Activated CD4-positive, alpha-beta T cell treated with anti-CD3 and anti-CD28 coated beads, Interleukin-2, amount 10 ng/mL, durations not matched to agents 7 days and 5 days (primary cell): ENCODE measurements around the gene USP49. TPM values are rescaled to one million over a fixed set of nuclear protein-coding genes. Genes with fewer than 3 reads are reported as not detected.

Experiments
- CTCF ChIA-PET: fragments of 350-600 bp; sonication (Branson Sonifier 250); formaldehyde crosslinking; loops from one replicate; lab custom pipeline; 2021; ENCODE audit warnings: antibody characterized with exemption; lab: Charles Lee
- POLR2A ChIA-PET: fragments of 350-600 bp; sonication (Branson Sonifier 250); formaldehyde crosslinking; loops from one replicate; lab custom pipeline; 2021; ENCODE audit warnings: antibody characterized with exemption; lab: Charles Lee
- DNase-seq: peaks from one replicate; pipeline ENCODE4 v3.0.0-alpha.2; 2020
- H3K27ac Mint-ChIP-seq: one replicate; pipeline ENCODE4 v1.8.0; 2021; ENCODE audit warnings: mild to moderate bottlenecking, moderate library complexity, mixed read lengths
- H3K27me3 Mint-ChIP-seq: one replicate; pipeline ENCODE4 v1.8.0; 2021; ENCODE audit warnings: mixed read lengths
- H3K36me3 Mint-ChIP-seq: one replicate; pipeline ENCODE4 v1.8.0; 2021; ENCODE audit warnings: low read depth, mixed read lengths
- H3K4me1 Mint-ChIP-seq: one replicate; pipeline ENCODE4 v1.8.0; 2021; ENCODE audit warnings: mixed read lengths
- H3K4me3 Mint-ChIP-seq: one replicate; pipeline ENCODE4 v1.8.0; 2021; ENCODE audit warnings: mild to moderate bottlenecking, moderate library complexity, mixed read lengths
- H3K9me3 Mint-ChIP-seq: one replicate; pipeline ENCODE4 v1.8.0; 2021; ENCODE audit warnings: mixed read lengths
- total RNA-seq, 2 experiments: library from RNA; stranded (reverse); gene quantifications; one replicate each; pipeline ENCODE4 v1.2.3, GENCODE V29; 2021

The USP49 gene
- total RNA-seq, 2 experiments from 2014 or later, result 6.3 to 7.0 TPM

- Mint-ChIP-seq H3K27me3 (no peaks in the 10 kb centered on the region), H3K4me1 (peaks cover 13% of the 10 kb centered on the region), H3K9me3 (no peaks in the 10 kb centered on the region), H3K36me3 (peaks cover 3% of the 10 kb centered on the region), H3K27ac (no peak overlapping the region), H3K4me3 (no peak overlapping the region)
- ChIA-PET CTCF (interaction anchor here (0.7 to 0.8 kb wide), 3 partner anchors 9 to 193 kb away, joined by 3 read pairs; no protein-coding TSS in a partner anchor), POLR2A (no interaction called here)
- no peak for DNase-seq
Observed at GRCh38 chr6:41850861-41851260, 44.3 kb downstream of the USP49 start.

- peak overlapping the region; percentile 16 for H3K27ac Mint-ChIP-seq
- peak; percentile 69 for DNase-seq
- no peaks in the 10 kb centered on the region for H3K9me3 Mint-ChIP-seq
- ChIA-PET CTCF (interaction anchor here (0.6 to 2.7 kb wide), 10 partner anchors 8 to 257 kb away, joined by 3 to 13 read pairs (median 4); no protein-coding TSS in a partner anchor), POLR2A (interaction anchor here (0.6 kb wide), 1 partner anchor 75 kb away, joined by 5 read pairs; no protein-coding TSS in a partner anchor)
- peaks cover 3% of the 10 kb centered on the region for H3K36me3 Mint-ChIP-seq
- H3K4me1 Mint-ChIP-seq, result peaks cover 13% of the 10 kb centered on the region
- no peaks in the 10 kb centered on the region for H3K27me3 Mint-ChIP-seq
- H3K4me3 Mint-ChIP-seq, result no peak overlapping the region
Observed at GRCh38 chr6:41846666-41847237, 48.4 kb downstream of the USP49 start.

- Mint-ChIP-seq H3K27me3 (no peaks in the 10 kb centered on the region), H3K9me3 (no peaks in the 10 kb centered on the region), H3K36me3 (peaks cover 3% of the 10 kb centered on the region), H3K27ac (peak overlapping the region; percentile 41), H3K4me1 (peaks cover 10% of the 10 kb centered on the region), H3K4me3 (no peak overlapping the region)
- CTCF ChIA-PET, result interaction anchor here (1.3 to 2.0 kb wide), 3 partner anchors 57 to 201 kb away, joined by 3 to 7 read pairs (median 4); partner anchors contain the start of gene MED20
- DNase-seq, result no peak
- POLR2A ChIA-PET, result no interaction called here
Observed at GRCh38 chr6:41843178-41843577, 52.0 kb downstream of the USP49 start.

- no peaks in the 10 kb centered on the region for H3K27me3 Mint-ChIP-seq
- H3K36me3 Mint-ChIP-seq, result no peaks in the 10 kb centered on the region
- H3K9me3 Mint-ChIP-seq, result no peaks in the 10 kb centered on the region
- no peak for DNase-seq
- ChIA-PET POLR2A (no interaction called here), CTCF (interaction anchor here (0.9 kb wide), 1 partner anchor 264 kb away, joined by 3 read pairs; no protein-coding TSS in a partner anchor)
- no peak overlapping the region for H3K4me3 Mint-ChIP-seq
- H3K27ac Mint-ChIP-seq, result no peak overlapping the region
- H3K4me1 Mint-ChIP-seq, result peaks cover 3% of the 10 kb centered on the region
Observed at GRCh38 chr6:41840326-41840725, 54.8 kb downstream of the USP49 start.

- H3K27ac Mint-ChIP-seq, result no peak overlapping the region
- H3K4me1 Mint-ChIP-seq, result peaks cover 3% of the 10 kb centered on the region
- POLR2A ChIA-PET, result no interaction called here
- no peaks in the 10 kb centered on the region for H3K9me3 Mint-ChIP-seq
- no peaks in the 10 kb centered on the region for H3K36me3 Mint-ChIP-seq
- CTCF ChIA-PET, result no interaction called here
- DNase-seq, result no peak
- no peaks in the 10 kb centered on the region for H3K27me3 Mint-ChIP-seq
- no peak overlapping the region for H3K4me3 Mint-ChIP-seq
Observed at GRCh38 chr6:41836660-41837052, 58.5 kb downstream of the USP49 start.

GRCh38 chr6:41836022-41836659, 59.0 kb downstream of the USP49 start:
- H3K27ac Mint-ChIP-seq, result no peak overlapping the region
- no peaks in the 10 kb centered on the region for H3K9me3 Mint-ChIP-seq
- H3K36me3 Mint-ChIP-seq, result no peaks in the 10 kb centered on the region
- peaks cover 3% of the 10 kb centered on the region for H3K4me1 Mint-ChIP-seq
- H3K4me3 Mint-ChIP-seq, result no peak overlapping the region
- ChIA-PET CTCF (interaction anchor here (0.8 to 1.0 kb wide), 2 partner anchors 45 to 208 kb away, joined by 3 to 4 read pairs; no protein-coding TSS in a partner anchor), POLR2A (no interaction called here)
- DNase-seq, result no peak
- H3K27me3 Mint-ChIP-seq, result no peaks in the 10 kb centered on the region

- DNase-seq, result no peak
- Mint-ChIP-seq H3K4me3 (no peak overlapping the region), H3K9me3 (no peaks in the 10 kb centered on the region), H3K4me1 (peaks cover 3% of the 10 kb centered on the region), H3K27me3 (no peaks in the 10 kb centered on the region), H3K36me3 (no peaks in the 10 kb centered on the region), H3K27ac (no peak overlapping the region)
- POLR2A ChIA-PET, result no interaction called here
- CTCF ChIA-PET, result interaction anchor here (1.1 to 1.7 kb wide), 2 partner anchors 212 to 272 kb away, joined by 5 to 7 read pairs; no protein-coding TSS in a partner anchor
Observed at GRCh38 chr6:41832263-41832662, 62.9 kb downstream of the USP49 start.

GRCh38 chr6:41826343-41827022, 68.7 kb downstream of the USP49 start:
- ChIA-PET POLR2A (no interaction called here), CTCF (no interaction called here)
- Mint-ChIP-seq H3K4me1 (no peaks in the 10 kb centered on the region), H3K27me3 (no peaks in the 10 kb centered on the region), H3K9me3 (no peaks in the 10 kb centered on the region), H3K4me3 (no peak overlapping the region), H3K36me3 (no peaks in the 10 kb centered on the region), H3K27ac (no peak overlapping the region)
- DNase-seq, result no peak

- no peak for DNase-seq
- H3K9me3 Mint-ChIP-seq, result no peaks in the 10 kb centered on the region
- CTCF ChIA-PET, result interaction anchor here (0.9 to 1.0 kb wide), 2 partner anchors 37 to 830 kb away, joined by 3 read pairs; partner anchors contain the start of gene TOMM6
- H3K27ac Mint-ChIP-seq, result no peak overlapping the region
- POLR2A ChIA-PET, result no interaction called here
- no peak overlapping the region for H3K4me3 Mint-ChIP-seq
- no peaks in the 10 kb centered on the region for H3K4me1 Mint-ChIP-seq
- no peaks in the 10 kb centered on the region for H3K27me3 Mint-ChIP-seq
- H3K36me3 Mint-ChIP-seq, result no peaks in the 10 kb centered on the region
Observed at GRCh38 chr6:41824571-41825569, 70.3 kb downstream of the USP49 start.

- Mint-ChIP-seq H3K27me3 (no peaks in the 10 kb centered on the region), H3K4me1 (no peaks in the 10 kb centered on the region), H3K27ac (no peak overlapping the region), H3K4me3 (no peak overlapping the region), H3K9me3 (no peaks in the 10 kb centered on the region), H3K36me3 (no peaks in the 10 kb centered on the region)
- POLR2A ChIA-PET, result no interaction called here
- CTCF ChIA-PET, result interaction anchor here (0.6 to 1.6 kb wide), 3 partner anchors 10 to 454 kb away, joined by 3 to 5 read pairs (median 4); partner anchors contain the start of gene TOMM6
- DNase-seq, result no peak
Observed at GRCh38 chr6:41823178-41823577, 72.0 kb downstream of the USP49 start.

GRCh38 chr6:41822021-41822420, 73.2 kb downstream of the USP49 start:
- H3K36me3 Mint-ChIP-seq, result no peaks in the 10 kb centered on the region
- H3K4me1 Mint-ChIP-seq, result no peaks in the 10 kb centered on the region
- ChIA-PET POLR2A (no interaction called here), CTCF (interaction anchor here (1.5 to 1.6 kb wide), 2 partner anchors 9 to 35 kb away, joined by 4 to 5 read pairs; partner anchors contain the start of gene TOMM6)
- no peak overlapping the region for H3K27ac Mint-ChIP-seq
- no peaks in the 10 kb centered on the region for H3K9me3 Mint-ChIP-seq
- H3K27me3 Mint-ChIP-seq, result no peaks in the 10 kb centered on the region
- no peak for DNase-seq
- H3K4me3 Mint-ChIP-seq, result no peak overlapping the region

GRCh38 chr6:41821266-41821665, 73.9 kb downstream of the USP49 start:
- no peak overlapping the region for H3K27ac Mint-ChIP-seq
- no peak overlapping the region for H3K4me3 Mint-ChIP-seq
- no peaks in the 10 kb centered on the region for H3K9me3 Mint-ChIP-seq
- DNase-seq, result no peak
- CTCF ChIA-PET, result interaction anchor here (0.9 to 1.2 kb wide), 3 partner anchors 36 to 227 kb away, joined by 3 read pairs; no protein-coding TSS in a partner anchor
- no peaks in the 10 kb centered on the region for H3K36me3 Mint-ChIP-seq
- peaks cover under 1% of the 10 kb centered on the region for H3K4me1 Mint-ChIP-seq
- POLR2A ChIA-PET, result no interaction called here
- H3K27me3 Mint-ChIP-seq, result no peaks in the 10 kb centered on the region
